NCI-H2081 (cell line): ENCODE data around the gene ABHD15.
A peak's percentile ranks its signal among the peaks of the same experiment; 100 is the strongest.

ENCODE experiments used
- DNase-seq, 2 experiments: peaks; one replicate each; lab custom pipeline; 2025; lab: John Stamatoyannopoulos, UW

The ABHD15 gene

GRCh38 chr17:29594519-29595090 lies 27.8 kb upstream of the ABHD15 start:
- no peak for DNase-seq

DNA sequence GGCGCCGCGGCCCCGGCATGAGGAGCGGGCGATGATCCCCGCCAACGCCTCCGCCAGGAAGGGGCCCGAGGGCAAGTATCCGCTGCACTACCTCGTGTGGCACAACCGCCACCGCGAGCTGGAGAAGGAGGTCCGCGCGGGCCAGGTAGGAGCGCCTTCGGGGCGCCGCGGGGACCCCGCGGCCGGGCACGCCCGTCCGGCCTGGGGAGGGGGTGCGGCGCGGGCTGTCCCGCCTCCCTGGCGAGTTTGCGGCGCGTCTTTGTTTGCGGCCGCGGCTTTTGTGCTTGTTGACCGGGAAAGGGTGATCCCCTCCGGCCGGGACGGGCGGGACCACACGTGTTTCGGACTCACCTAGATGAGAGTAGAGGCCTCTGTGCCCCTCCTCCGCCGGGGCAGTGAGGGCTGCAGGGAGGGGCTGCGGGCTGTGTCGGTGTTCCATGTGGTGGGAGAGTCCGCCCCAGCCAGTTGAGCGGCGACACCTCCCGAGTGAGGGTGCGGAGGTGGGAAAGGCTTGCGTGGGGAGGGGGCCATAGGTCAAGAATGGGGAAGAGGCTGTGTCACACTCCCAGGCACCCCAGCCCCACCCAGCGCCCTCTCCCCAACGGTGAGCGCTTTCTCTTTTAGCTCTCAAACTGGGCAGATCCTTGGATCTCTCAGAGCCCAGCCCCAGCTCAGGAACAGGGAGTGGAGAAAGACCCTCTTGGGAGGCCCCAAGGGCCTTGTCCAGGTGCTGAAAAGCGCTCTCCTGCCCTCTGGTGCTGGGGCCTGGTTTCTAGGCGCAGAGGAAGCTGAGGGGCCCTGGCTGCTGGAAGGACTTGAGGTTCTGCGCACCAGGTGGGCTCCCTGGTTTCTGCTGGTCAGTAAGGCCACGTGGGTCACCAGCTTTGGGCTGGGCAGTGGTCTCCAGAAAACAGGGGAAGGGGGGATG lies 27.0 kb upstream of the ABHD15 start:
- peak in 1 of 2 experiments; percentile 18 for DNase-seq

DNA sequence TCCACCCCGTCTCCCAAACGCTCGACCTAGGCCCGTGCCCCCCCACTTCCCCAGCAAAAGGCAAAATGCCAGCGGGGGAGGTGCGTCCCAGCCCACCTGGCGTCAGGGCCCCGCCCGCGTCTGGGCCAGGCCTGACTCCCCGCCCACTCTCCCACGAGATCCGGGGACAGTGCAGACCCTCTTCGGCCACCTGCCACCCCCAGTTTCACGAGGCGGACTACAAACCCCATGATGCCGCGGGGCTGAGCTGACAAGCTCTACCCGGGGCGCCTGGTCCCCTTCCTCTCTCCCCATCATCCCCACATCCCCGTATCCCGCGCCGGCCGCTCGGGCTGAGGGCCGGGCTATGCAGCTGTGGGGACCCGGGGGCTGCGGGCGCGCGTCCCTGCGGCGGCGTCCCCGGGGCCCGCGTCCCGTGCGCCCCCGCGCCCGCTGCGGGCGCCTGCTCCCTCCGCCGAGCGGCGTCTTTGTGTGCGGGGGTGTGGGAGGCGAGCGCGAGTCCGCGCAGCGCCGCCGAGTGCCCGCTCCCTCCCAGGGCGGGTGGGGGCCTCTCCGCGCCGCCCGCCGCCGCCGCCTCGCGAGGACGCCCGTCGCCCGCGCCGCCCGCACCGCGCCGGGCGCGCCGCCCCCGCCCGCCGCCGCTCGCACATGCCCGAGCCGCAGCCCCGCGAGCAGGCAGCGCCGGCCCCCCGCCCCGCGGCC lies 26.2 kb upstream of the ABHD15 start, which contains the start of gene ANKRD13B:
Gene ANKRD13B, plus strand, starts transcription at position 283 of the 702 bp plus-strand sequence. CDS start 490 bp downstream, outside the sequence.
- DNase-seq, result peak; percentile 64 to 69

DNA sequence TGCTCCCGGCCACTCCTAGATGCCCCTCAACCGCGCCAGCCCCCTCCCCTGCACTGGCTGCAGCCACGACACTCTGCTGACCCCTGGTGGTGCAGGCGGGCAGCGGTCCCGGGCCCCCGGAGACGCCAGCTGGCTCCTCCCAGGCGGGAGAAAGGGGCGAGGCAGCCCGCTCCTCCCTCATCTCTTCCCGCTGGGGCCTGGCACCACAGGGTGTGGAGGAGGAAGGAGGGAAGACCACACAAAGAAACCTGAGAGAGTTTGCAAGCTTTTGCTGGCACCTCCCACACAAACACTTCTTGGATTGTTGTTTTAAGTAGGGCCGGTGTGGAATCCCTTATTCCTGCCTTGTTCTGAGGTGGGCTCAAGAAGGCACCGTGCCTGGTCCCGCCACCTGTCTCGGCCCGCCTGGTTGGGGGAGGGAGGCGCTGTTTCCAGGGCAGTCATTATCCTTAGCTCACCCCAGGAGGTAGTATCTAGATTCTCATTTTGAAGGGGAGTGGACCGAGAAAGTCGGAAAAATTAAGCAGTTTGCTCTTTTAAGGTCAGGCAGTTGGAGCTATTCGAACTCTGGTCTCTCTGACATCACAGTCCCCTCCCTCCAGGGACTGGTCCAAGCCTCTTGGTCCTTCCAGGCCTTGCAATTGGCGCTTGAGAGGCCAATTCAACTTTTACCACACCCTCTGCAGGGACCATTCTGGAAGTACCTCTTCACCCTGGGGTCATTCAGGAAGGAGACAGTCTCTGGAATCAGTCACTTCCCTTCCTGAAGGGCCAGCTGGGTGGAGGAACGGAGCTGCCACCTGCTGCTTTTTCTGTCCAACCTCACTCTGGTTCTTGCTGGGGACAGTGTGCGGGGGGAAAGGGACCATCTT lies 25.1 kb upstream of the ABHD15 start:
- DNase-seq, result peak; percentile 79 to 84

DNA sequence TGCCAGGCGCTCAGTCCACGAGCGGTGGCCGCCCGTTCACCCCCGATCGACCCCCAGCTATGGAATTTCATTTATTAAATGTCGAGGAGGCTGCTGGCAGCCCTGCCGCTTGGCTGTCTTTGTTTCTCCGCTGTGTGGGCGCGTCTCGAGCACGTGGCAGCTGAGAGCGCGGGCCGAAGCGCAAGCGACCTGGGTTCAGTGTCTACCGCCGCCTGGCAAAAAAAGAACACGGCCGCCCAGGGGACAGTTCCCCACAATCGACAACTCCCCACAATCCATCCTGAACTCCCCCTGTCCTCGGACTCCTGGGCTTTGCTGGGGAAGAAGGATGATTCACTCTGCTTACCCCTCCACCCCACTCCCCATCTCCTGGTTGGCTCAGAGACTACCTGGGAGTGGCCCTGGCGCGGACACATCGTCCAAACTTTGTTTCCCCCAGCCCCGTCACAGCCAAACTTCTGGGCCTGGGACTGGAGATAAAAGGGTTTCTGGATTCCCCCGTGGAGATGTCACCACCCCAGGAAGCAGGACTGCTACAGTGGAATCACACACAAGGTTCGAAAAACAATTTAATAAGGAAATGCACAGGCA lies 24.4 kb upstream of the ABHD15 start:
- DNase-seq, result peak; percentile 69 to 77

GRCh38 chr17:29590411-29591145 lies 23.7 kb upstream of the ABHD15 start:
- peak in 1 of 2 experiments; percentile 62 for DNase-seq

- DNase-seq, result peak; percentile 77 to 81
Observed at GRCh38 chr17:29589524-29590410, 22.9 kb upstream of the ABHD15 start, which contains the start of gene GIT1. TSS of gene GIT1 (minus strand) at chr17:29589648. CDS start at chr17:29589378, 270 bp downstream.

DNA sequence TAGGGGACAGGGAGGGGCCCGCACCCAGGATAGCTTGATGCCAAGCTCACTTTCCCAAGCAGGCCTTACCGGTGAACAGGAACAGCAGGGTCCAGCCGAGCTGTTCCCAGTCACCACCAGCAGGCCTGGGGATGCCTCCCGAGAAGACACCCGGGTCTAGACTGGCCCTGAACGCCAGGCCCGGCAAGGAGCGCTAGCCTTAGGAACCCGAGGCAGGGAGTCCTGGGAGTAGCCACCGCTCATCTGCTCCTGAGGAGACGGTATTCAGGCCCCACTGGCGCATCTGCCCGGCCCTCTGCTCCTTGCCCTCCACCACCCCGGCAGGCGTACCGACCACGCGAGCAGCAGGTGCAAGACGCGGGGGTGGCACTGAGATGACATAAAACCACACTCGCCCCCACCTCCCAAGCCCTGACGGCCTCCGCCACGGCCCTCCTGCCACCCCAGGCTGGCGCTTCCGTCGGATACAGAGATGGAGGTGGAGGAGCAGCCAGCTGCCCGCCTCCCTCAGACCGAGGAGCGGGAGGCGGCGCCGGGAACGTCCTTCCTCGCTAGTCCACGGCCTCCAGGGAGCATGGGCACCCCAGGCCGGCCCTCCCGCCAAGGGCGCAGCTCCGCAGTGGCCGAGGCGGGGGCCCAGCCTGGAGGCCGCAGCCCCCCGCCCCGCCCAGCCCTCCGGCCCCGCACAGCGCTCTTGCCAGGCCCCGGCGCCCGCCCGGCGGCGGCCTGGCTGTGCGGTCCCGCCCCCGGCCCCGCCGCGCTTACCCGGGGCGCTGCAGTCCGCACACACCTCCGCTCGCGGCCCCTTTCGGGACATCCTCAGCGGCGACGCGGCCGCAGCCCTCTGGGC lies 21.9 kb upstream of the ABHD15 start:
- DNase-seq, result peak in 1 of 2 experiments; percentile 27

DNA sequence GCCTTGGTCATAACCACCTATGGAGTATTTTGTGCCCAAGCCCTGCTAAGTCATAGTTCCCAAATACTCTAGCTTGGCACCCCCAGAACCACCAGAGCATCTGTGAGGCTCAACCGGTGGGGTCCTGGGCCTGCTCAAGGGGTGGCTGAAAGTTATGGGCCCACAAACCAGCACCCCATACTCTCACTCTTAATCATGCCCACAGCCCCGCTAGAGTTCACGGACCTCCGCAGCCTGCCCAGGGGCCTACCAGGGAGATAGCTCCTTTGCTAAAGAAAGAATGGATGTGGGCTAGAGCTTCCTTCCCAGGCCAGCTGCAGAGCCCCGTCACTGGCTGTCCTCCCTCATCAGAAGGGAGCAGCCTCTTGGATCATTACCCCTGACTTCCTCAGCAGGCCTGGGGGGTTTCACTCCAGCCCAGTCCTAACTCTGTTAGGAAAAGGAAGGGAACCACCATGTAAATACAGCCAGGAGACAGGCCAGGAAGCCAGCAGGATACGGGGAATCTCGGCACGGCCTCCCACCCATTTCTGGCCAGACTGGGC lies 21.3 kb upstream of the ABHD15 start:
- DNase-seq, result no peak

GRCh38 chr17:29587591-29587990 lies 20.8 kb upstream of the ABHD15 start:
- DNase-seq, result no peak

DNA sequence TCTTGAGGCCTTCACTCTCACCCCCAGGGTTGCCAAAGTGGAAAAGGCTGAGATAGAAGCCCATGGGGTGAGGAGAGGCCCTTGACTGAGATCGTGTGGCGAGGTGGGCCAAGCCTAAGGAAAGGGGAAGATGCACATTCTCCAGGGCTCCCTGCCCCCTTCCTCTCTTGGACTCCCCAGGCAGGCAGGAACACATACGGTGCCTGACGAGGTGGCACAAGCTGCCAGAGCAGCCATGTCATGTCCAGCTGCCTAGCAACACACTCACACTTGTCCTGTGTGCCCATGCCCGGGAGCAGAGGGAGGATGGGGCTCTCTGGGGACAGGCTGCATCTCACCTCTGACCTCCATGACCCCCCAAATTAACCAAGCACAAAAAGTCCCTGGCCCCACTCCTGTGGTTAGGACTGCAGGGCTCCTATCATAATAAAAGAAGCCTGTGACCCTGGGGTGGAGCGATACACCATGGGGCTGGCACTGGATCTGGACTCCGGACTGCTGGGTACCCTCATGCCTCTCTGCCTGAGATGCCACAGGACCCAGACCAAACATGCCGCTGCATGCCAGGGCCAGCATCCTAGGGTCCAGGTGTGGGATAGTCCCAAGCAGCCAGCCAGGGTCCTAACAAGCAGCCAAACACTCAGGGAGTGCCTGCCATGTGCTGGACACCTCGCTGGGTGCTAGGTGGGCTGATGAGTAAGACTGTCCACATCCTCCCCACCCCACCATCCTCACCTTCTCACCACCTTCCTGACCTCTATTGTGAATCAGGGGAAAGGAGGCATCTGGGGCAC lies 20.0 kb upstream of the ABHD15 start:
- no peak for DNase-seq

GRCh38 chr17:29585080-29585751 lies 18.4 kb upstream of the ABHD15 start:
- no peak for DNase-seq

DNA sequence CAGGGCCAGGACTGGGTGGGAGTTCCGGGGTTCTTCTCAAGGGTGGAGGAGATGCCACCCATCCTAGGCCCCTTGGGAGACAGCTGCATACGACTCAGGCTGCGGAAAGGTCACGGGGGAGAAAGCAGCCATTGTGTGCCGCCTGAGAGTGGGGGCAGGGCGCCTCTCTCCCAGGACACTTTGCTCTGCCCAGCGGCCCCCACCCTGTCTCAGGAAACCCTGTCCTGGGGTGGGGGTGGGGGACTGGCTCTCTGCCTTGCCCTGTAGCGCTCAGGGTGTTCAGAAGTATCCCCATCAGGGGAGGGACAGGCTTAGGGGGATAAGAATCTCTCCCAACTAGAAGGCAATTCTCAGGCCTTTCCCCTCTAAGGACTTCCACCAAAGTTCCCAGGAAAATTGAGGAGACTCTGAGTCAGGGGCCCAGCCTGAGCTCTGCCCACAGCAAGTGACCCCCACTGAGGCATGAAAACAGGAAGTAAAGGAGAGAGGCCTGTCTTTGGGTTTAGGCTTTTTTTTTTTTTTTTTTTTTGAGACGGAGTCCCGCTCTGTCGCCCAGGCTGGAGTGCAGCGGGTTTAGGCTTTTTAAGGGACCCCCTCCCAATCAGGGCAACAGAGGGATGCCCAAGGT lies 17.7 kb upstream of the ABHD15 start:
- DNase-seq, result no peak

DNA sequence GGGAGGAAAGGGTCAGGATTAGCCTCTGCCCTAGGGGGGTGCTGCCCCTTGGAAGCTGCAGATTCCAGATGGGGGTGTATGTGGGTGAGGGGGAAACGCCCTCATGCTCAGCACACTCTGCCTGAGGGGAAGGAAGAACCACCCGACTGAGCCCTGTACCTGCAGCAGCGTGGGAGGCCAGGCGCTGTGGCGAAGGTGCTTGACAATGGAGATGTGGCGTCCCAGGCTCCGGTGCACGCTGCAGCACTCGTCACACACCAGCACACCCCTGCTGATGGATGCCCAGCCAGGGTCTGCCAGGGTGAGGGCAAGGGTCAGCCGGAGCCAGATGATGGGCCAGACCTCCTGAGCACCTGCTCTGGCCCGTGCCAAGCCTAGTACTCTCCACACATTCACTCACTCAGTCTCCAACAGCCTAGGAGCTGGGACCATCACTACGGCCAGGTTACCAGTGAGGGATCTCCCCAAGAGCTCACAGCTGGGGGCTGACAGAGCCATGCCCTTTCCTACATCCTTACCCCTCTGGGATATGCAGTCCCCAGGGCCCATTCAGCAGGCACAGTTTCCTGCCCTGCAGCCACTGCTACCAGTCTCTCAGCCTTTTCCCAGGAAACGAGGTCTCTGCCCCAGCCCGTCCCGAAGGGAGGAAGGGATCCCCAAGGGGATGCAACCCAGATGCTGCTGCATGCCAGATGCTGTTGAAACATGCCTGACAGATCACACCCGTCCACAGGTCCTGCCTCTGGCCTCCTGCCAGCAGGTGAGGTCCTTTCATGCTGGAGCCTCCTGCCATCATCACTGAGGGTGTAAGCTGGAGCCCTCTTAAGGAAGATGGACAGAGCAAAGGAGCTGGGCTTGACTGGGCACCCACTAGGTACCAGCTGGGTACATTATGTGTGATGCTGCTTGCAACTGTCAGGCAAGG lies 16.7 kb upstream of the ABHD15 start:
- no peak for DNase-seq

DNA sequence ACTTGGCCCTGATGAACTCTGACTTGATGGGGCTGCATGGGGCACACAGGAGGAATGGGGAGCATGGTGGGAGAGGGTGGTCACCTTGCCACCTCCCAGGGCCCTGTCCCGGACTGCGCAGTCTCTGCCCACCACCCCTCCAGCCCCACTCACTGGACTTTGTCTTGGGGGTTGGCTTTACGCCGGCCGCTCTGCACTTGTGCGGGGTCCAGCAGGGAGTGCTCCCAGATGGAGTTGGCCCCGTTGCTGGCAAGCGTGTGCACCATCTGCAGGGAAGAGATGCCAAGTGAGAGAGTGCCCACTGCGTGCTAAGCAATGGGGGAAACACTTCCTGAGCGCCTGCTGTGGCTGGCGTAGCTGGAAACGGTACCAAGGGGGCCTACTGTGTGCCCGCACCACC lies 15.9 kb upstream of the ABHD15 start:
- no peak for DNase-seq
